ENCODE results near the gene XKR7.

The XKR7 gene

GRCh38 chr20:32051720-32052089, 83.8 kb downstream of the XKR7 start:
- peaks cover 7% of the 10 kb centered on the region; the same call in 1 of the 2 replicates for H3K4me1 ChIP-seq (ENCODE audit: low read length)
- no peaks in the 10 kb centered on the region for H3K36me3 ChIP-seq (replicated peaks; ENCODE audit: insufficient read depth, low read length)
- H3F3A ChIP-seq (ENCODE audit: insufficient read depth, low read length): no peaks in the 10 kb centered on the region
- peak overlapping the region; percentile 78 for H3K4me2 ChIP-seq (ENCODE audit: low read depth, low read length)
- H4K20me1 ChIP-seq (ENCODE audit: insufficient read depth, low read length): no peaks in the 10 kb centered on the region
- no peaks in the 10 kb centered on the region for H3K79me2 ChIP-seq (ENCODE audit: low read length)
- H2AFZ ChIP-seq (ENCODE audit: low read length): no peak overlapping the region
- peaks cover 74% of the 10 kb centered on the region for H3K27me3 ChIP-seq (replicated peaks; ENCODE audit: insufficient read depth, low read length)
- no peaks in the 10 kb centered on the region for H3K9me3 ChIP-seq (replicated peaks; ENCODE audit: insufficient read depth, low read length)
- no peak overlapping the region for H3K9ac ChIP-seq (ENCODE audit: low read length)
- DNase-seq: no peak
- TF ChIP-seq EZH2phosphoT487 (IDR thresholded peaks at IDR 0.05; ENCODE audit: low read length): no peak
- peak; percentile 92 for TF ChIP-seq EZH2 (optimal IDR thresholded peaks at IDR 0.05; ENCODE audit: low read depth, low read length)
- TF ChIP-seq CTCF (IDR thresholded peaks at IDR 0.05; ENCODE audit: low read length): no peak
- H3K4me3 ChIP-seq (ENCODE audit: low read length): peak overlapping the region; percentile 36; the same call in 1 of the 2 replicates
- no peaks in the 10 kb centered on the region for H3K9me2 ChIP-seq (replicated peaks; ENCODE audit: insufficient read depth, low read length)
- no peak overlapping the region for H3K27ac ChIP-seq (ENCODE audit: low read length)

- Histone ChIP-seq H4K20me1 (ENCODE audit: insufficient read depth, low read length) (no peaks in the 10 kb centered on the region), H3K4me1 (ENCODE audit: low read length) (peaks cover 7% of the 10 kb centered on the region; the same call in 1 of the 2 replicates), H2AFZ (ENCODE audit: low read length) (no peak within 1 kb of the TSS), H3K9ac (ENCODE audit: low read length) (no peak within 1 kb of the TSS), H3F3A (ENCODE audit: insufficient read depth, low read length) (no peaks in the 10 kb centered on the region), H3K79me2 (ENCODE audit: low read length) (no peaks in the 10 kb centered on the region), H3K27ac (ENCODE audit: low read length) (no peak within 1 kb of the TSS), H3K4me3 (ENCODE audit: low read length) (peak within 1 kb of the TSS; percentile 36), H3K4me2 (ENCODE audit: low read depth, low read length) (peak within 1 kb of the TSS; percentile 78), H3K27me3 (replicated peaks; ENCODE audit: insufficient read depth, low read length) (peaks cover 80% of the 10 kb centered on the region), H3K9me3 (replicated peaks; ENCODE audit: insufficient read depth, low read length) (no peaks in the 10 kb centered on the region), H3K9me2 (replicated peaks; ENCODE audit: insufficient read depth, low read length) (no peaks in the 10 kb centered on the region), H3K36me3 (replicated peaks; ENCODE audit: insufficient read depth, low read length) (no peaks in the 10 kb centered on the region)
- no peak for DNase-seq
- TF ChIP-seq CTCF (IDR thresholded peaks at IDR 0.05; ENCODE audit: low read length): no peak
- no peak for TF ChIP-seq EZH2phosphoT487 (IDR thresholded peaks at IDR 0.05; ENCODE audit: low read length)
- TF ChIP-seq EZH2 (optimal IDR thresholded peaks at IDR 0.05; ENCODE audit: low read depth, low read length): no peak
Measured at GRCh38 chr20:32052090-32052777, 84.3 kb downstream of the XKR7 start, which contains the start of gene HCK. HCK (plus strand) TSS chr20:32052242.

- no peak overlapping the region for H2AFZ ChIP-seq (ENCODE audit: low read length)
- no peaks in the 10 kb centered on the region for H3F3A ChIP-seq (ENCODE audit: insufficient read depth, low read length)
- TF ChIP-seq CTCF (IDR thresholded peaks at IDR 0.05; ENCODE audit: low read length): no peak
- no peak for TF ChIP-seq EZH2phosphoT487 (IDR thresholded peaks at IDR 0.05; ENCODE audit: low read length)
- no peak for TF ChIP-seq EZH2 (optimal IDR thresholded peaks at IDR 0.05; ENCODE audit: low read depth, low read length)
- H3K27me3 ChIP-seq (replicated peaks; ENCODE audit: insufficient read depth, low read length): peaks cover 86% of the 10 kb centered on the region
- peaks cover 7% of the 10 kb centered on the region; the same call in 1 of the 2 replicates for H3K4me1 ChIP-seq (ENCODE audit: low read length)
- H3K9me3 ChIP-seq (replicated peaks; ENCODE audit: insufficient read depth, low read length): no peaks in the 10 kb centered on the region
- peak overlapping the region; percentile 78; the same call in 1 of the 2 replicates for H3K4me2 ChIP-seq (ENCODE audit: low read depth, low read length)
- no peaks in the 10 kb centered on the region for H3K36me3 ChIP-seq (replicated peaks; ENCODE audit: insufficient read depth, low read length)
- H3K79me2 ChIP-seq (ENCODE audit: low read length): no peaks in the 10 kb centered on the region
- H3K27ac ChIP-seq (ENCODE audit: low read length): no peak overlapping the region
- no peaks in the 10 kb centered on the region for H3K9me2 ChIP-seq (replicated peaks; ENCODE audit: insufficient read depth, low read length)
- no peak for DNase-seq
- no peak overlapping the region for H3K9ac ChIP-seq (ENCODE audit: low read length)
- H3K4me3 ChIP-seq (ENCODE audit: low read length): 0 out of 2 replicates have a peak overlapping the region, but pooled peaks have one; percentile 36
- no peaks in the 10 kb centered on the region for H4K20me1 ChIP-seq (ENCODE audit: insufficient read depth, low read length)
Measured at GRCh38 chr20:32052778-32053362, 84.9 kb downstream of the XKR7 start.
